ENCODE data around the gene NCOA3. TPM values are rescaled to one million over a fixed set of nuclear protein-coding genes. Genes with fewer than 3 reads are reported as not detected.
"Not testable (repeated sequence)": the region's sequence is repeated elsewhere in the genome, so short reads cannot be mapped to it uniquely, and the experiment has no call there.

NCOA3 gene
- total RNA-seq, 1 donor from 2014 or later: 49.3 TPM

GRCh38 chr20:47553594-47554235, 52.0 kb downstream of the NCOA3 start:
- ATAC-seq; DNase-seq (ENCODE audit: low spot score); intact Hi-C loops (cut with DNase I): not testable (repeated sequence)

DNA sequence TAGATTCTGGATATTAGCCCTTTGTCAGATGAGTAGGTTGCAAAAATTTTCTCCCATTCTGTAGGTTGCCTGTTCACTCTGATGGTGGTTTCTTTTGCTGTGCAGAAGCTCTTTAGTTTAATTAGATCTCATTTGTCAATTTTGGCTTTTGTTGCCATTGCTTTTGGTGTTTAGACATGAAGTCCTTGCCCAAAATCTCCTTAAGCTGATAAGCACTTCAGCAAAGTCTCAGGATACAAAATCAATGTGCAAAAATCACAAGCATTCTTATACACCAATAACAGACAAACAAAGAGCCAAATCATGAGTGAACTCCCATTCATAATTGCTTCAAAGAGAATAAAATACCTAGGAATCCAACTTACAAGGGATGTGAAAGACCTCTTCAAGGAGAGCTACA, 52.6 kb downstream of the NCOA3 start:
- DNase-seq (ENCODE audit: low spot score); ATAC-seq; intact Hi-C loops (cut with DNase I): not testable (repeated sequence)

GRCh38 chr20:47557218-47557617, 55.5 kb downstream of the NCOA3 start:
- no peak for ATAC-seq
- intact Hi-C loops (cut with DNase I): no loop called here
- no peak for DNase-seq (ENCODE audit: low spot score)

- ATAC-seq (no peak), DNase-seq (ENCODE audit: low spot score) (no peak)
- intact Hi-C loops (cut with DNase I): no loop called here
Measured at GRCh38 chr20:47557791-47558190, 56.1 kb downstream of the NCOA3 start.

DNA sequence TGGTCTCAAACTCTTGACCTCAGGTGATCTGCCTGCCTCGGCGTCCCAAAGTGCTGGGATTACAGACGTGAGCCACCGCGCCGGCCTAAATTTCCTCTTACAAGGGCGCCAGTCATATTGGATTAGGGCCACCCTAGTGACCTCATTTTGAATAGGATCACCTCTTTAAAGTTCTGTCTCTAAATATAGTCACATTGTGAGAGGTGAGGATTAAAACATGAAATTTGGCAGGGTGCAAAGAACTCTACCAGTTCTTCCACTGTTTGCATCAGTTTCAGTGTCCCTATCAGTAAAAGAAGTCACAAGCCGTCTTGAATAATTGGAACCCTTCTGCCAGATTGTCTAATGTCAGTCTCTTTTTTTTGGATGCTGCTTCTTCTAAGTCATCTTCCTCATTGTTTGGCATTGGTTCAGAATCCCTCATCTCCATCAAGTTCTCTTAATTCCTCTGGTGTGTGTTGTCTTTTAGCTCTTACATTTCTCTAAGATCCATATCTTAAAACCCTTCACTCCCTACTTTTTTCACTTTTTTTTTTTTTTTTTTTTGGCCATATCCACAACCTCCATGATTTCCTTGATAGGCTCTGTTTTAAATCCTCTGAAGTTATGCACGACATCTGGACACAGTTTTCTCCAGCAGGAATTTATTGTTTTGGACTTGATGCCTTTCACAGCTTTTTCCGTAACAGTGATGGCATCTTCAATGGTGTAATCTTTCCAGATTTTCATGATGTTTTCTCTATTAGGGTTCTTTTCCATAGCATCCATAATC, 56.8 kb downstream of the NCOA3 start:
- no peak for ATAC-seq
- intact Hi-C loops (cut with DNase I): no loop called here
- DNase-seq (ENCODE audit: low spot score): no peak

DNA sequence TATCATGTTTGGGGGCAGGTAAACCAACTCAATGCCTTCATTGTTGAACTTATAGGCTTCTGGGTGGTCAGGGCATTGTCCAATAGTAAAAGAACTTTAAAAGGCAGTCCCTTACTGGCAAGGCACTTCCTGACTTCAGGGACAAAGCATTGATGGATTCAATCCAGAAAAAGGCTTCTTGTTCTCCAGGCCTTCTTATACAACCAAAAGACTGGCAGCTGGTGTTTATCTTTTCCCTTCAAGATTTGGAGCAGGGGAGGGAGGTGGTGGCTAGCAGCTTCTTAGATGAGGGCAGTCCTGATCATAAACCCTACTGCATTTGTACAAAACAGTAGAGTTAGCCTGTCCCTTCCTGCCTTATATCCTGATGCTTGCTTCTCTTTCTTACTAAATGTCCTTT, 57.5 kb downstream of the NCOA3 start:
- no peak for ATAC-seq

GRCh38 chr20:47561180-47561579, 59.5 kb downstream of the NCOA3 start:
- intact Hi-C loops (cut with DNase I): no loop called here
- ATAC-seq (peak; percentile 80), DNase-seq (ENCODE audit: low spot score) (no peak)

More for the DNA sequence above, 57.5 kb downstream of the NCOA3 start:
- intact Hi-C loops (cut with DNase I): no loop called here
- DNase-seq (ENCODE audit: low spot score): no peak

DNA sequence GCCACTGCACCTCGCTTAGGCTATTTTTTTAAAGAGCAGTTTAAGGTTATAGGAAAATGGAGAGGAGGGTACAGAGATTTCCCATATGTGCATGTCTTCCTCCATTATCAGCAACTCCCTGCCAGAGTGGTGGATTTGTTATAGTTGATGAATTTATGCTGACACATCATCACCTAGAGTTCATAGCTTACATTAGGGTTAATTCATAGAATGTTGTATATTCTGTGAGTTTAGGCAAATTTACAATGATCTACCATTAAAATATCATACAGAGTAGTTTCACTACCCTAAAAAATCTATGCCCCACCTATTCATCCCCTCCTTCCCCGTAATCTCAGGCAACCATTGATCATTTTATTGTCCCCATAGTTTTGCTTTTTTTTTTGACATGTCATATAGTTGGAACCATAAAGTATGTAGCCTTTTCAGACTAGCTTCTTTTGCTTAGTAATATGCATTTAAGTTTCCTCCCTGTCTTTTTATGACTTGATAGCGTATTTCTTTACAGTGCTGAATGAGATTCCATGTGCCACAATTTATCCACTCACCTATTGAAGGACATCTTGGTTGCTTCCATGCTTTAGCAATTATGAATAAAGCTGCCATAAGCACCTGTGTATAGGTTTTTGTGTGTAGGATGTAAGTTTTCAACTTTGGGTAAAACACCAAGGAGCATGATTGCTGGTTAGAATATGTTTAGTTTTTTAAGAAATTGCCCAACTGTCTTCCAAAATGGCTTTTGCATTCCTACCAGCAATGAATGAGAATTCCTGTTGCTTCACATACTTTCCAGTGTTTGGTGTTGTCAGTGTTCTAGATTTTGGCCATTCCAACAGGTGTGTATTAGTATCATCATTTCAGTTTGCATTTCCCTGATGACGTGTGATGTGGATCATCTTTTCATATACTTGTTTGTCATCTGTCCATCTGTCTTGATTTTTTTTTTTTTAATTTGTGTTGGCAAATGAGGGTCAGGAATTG, 60.2 kb downstream of the NCOA3 start:
- intact Hi-C loops (cut with DNase I): no loop called here
- ATAC-seq (no peak), DNase-seq (ENCODE audit: low spot score) (no peak)

- DNase-seq (ENCODE audit: low spot score): no peak
- intact Hi-C loops (cut with DNase I): no loop called here
- ATAC-seq: no peak
Measured at GRCh38 chr20:47566269-47566668, 64.6 kb downstream of the NCOA3 start.

GRCh38 chr20:47568019-47568418, 66.3 kb downstream of the NCOA3 start:
- ATAC-seq: no peak
- no peak for DNase-seq (ENCODE audit: low spot score)
- intact Hi-C loops (cut with DNase I): no loop called here

- intact Hi-C loops (cut with DNase I): no loop called here
- no peak for ATAC-seq
- peak; percentile 34 for DNase-seq (ENCODE audit: low spot score)
Measured at GRCh38 chr20:47568837-47569410, 67.2 kb downstream of the NCOA3 start.

DNA sequence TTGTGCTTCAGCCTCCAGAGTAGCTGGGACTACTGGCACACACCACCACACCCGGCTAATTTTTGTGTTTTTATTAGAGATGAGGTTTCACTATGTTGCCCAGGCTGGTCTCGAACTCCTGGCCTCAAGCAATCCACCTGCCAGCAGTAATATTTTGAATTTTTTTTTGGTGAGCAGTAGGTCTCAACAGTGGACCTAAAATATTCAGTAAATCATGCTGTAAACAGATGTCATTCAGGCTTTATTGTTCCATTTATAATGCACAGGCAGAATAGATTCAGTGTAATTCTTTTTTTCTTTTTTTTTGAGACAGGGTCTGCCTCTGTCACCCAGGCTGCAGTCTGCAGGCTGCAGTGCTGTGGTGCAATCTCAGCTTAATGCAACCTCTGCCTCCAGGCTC, 69.7 kb downstream of the NCOA3 start:
- DNase-seq (ENCODE audit: low spot score) (no peak), ATAC-seq (no peak)
- intact Hi-C loops (cut with DNase I): no loop called here

DNA sequence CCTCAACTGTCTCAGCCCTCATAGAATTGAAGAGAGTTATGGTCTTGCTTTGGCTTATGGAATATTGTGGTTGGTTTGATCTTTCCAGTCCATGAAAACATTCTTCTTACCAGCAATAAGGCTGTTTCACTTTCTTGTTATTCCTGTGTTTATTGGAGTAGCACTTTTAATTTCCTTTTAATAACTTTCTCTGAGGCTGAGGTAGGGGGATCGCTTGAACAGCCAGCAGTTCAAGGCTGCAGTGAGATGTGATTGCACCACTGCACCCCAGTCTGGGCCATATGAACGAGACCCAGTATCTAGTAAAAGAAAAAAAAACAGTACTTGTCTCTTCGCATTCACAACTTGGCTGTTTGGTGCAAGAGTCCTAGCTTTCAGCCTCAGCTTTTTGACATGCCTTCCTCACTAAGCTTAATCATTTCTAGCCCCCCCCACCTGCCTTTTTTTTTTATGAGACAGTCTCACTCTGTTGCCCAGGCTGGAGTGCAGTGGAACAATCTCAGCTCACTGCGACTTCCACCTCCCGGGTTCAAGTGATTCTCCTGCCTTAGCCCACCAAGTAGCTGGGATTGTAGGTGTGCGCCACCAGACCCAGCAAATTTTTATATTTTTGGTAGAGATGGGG, 70.5 kb downstream of the NCOA3 start:
- no peak for ATAC-seq
- intact Hi-C loops (cut with DNase I): no loop called here

DNA sequence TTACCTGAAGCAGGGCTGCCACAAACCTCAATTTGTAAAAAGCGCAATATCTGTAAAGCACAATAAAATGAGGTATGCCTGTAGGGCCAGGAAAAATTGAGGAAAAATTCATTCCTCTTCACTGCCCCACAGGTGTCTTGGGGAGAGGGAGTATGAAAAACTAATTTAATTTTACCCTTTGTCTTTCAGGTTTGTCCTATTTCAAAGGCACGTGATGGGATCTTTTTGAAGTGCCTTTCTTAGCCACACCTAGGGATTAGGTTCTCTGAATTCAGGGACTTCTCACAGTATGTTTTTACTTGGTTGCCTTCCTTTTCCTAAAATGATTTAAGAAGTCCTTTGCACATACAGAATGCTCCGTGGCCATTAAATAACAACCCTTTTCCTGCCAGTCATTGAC, 71.9 kb downstream of the NCOA3 start:
- no peak for DNase-seq (ENCODE audit: low spot score)
- intact Hi-C loops (cut with DNase I): no loop called here
- ATAC-seq: no peak

More for the DNA sequence above, 70.5 kb downstream of the NCOA3 start:
- DNase-seq (ENCODE audit: low spot score): no peak

DNA sequence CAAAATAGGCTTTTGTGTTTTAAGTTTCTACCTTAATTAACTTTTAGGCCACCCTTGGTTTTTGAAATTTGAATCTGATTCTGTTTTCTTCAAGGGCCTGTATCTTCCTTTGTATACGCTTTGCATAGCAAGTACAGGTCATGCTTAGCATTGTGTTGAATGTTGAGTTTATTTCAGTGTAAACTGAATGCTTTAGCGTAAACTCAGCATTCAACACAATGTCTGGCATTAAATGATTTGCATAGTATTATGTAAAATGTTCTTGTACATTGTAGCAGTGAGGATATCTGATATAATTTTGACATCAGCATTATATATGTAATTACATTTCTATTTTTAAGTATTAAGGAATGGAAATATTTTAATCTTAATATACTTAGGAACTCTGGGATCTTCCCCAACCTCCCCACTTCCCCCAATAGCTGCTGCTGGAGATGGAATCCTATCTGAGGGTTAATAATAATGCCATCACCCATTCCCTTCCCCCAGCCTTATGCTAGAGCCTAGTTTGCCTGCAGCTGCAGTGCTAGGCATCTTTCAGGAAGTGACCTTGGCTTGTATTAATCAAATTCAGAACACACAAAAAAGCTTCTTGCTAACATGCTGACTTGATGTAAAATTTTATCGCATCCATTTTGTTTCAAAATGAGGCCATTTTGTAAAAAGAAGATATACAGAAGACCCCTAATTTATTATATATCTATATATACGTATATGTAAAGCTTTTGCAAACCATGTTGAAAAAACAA, 73.1 kb downstream of the NCOA3 start:
- DNase-seq (ENCODE audit: low spot score): no peak
- intact Hi-C loops (cut with DNase I): no loop called here
- ATAC-seq: peak; percentile 45

- ATAC-seq: peak; percentile 95
- intact Hi-C loops (cut with DNase I): no loop called here
Measured at GRCh38 chr20:47576516-47577033, 74.9 kb downstream of the NCOA3 start.

DNA sequence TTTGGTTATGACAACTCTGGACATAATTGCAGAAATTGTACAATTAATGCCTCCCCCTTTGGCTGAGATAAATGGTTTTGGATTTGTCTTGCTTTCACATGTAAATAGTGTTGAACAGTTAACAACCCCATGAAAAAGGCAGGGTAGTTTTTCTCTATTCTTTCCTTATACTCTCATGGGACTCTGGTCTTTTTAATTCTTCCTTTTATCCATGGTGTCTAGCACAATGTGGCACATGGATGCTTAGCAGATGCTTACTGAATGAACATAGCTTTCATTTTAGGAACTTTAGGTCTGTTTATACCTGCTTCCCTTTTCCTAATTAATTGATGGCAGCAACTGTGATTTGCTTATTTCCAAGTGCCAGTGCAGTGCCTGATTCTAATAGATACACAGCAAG, 75.6 kb downstream of the NCOA3 start:
- ATAC-seq (no peak), DNase-seq (ENCODE audit: low spot score) (no peak)
- intact Hi-C loops (cut with DNase I): no loop called here

More at GRCh38 chr20:47576516-47577033, 74.9 kb downstream of the NCOA3 start:
- DNase-seq (ENCODE audit: low spot score): peak; percentile 66

DNA sequence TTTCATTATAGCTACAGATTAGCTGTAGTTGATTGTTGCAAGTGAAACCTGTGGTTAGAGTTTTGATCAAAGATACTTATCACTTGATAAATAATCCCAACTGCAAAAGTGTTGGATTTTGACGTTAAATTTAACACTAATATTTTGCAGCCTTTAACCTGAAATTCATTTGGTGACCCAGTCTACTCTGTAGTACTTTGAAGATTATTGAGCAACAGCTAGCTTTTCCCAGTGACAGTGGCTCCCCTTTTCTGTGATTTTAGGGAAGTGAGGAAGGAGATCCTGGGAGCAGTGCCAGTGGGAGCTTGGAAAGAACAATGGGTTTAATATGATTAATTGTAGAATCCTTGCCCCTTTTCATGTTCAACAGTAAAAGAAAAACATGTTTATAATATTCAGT, 76.9 kb downstream of the NCOA3 start:
- intact Hi-C loops (cut with DNase I): no loop called here
- ATAC-seq (peak; percentile 39), DNase-seq (ENCODE audit: low spot score) (no peak)
